Esophagus muscularis mucosa (tissue), 3 donors: ENCODE measurements around the gene FAM13A.

ENCODE experiments used
- CTCF ChIP-seq, 3 experiments: fragments of 200-600 bp in 2 of 3; fragments of 450-650 bp in 1 of 3; sonication (generic) in 2 of 3; IDR thresholded peaks; one replicate each; pipeline ENCODE4 v1.5.1; 2017 to 2019; ENCODE audit warnings: antibody characterized with exemption in 3 of 3, mild to moderate bottlenecking in 2 of 3, moderate library complexity in 1 of 3
- POLR2AphosphoS5 ChIP-seq, 2 donors: sonication (generic); formaldehyde crosslinking; IDR thresholded peaks; one replicate each; pipeline ENCODE4 v1.6.1; 2017; ENCODE audit warnings: antibody characterized with exemption in 2 of 2

- TF ChIP-seq CTCF (IDR thresholded peaks at IDR 0.05) (no peak), POLR2AphosphoS5 (IDR thresholded peaks at IDR 0.05) (no peak)
These were observed 14.9 kb downstream of the FAM13A start for GRCh38 chr4:89042055-89042454.
